ENCODE measurements around the gene IFNG-AS1. TPM values are rescaled to one million over a fixed set of nuclear protein-coding genes. Genes with fewer than 3 reads are reported as not detected.

The IFNG-AS1 gene
- total RNA-seq, 4 donors from 2014 or later: 0.57 TPM; not detected in 3

- Histone ChIP-seq H3K27ac (no peak overlapping the region), H3K4me3 (no peak overlapping the region), H3K4me1 (no peaks in the 10 kb centered on the region), H3K36me3 (no peaks in the 10 kb centered on the region), H3K9me3 (no peaks in the 10 kb centered on the region), H3K27me3 (no peaks in the 10 kb centered on the region)
- no peak for DNase-seq
- intact Hi-C loops (cut with DNase I): no loop called here
- TF ChIP-seq POLR2A (IDR thresholded peaks at IDR 0.05): no peak
- no peak for TF ChIP-seq CTCF (IDR thresholded peaks at IDR 0.05)
These were observed 29.1 kb downstream of the IFNG-AS1 start for GRCh38 chr12:68018315-68018714.

- no peaks in the 10 kb centered on the region for H3K4me1 ChIP-seq
These were observed 30.8 kb downstream of the IFNG-AS1 start for GRCh38 chr12:68020049-68020448.

GRCh38 chr12:68020699-68021098 lies 31.5 kb downstream of the IFNG-AS1 start:
- H3K4me3 ChIP-seq: no peak overlapping the region
- DNase-seq: no peak
- WGBS, 2 donors: 60 to 75% methylated on average over 5 of the region's 5 CpGs
- H3K9me3 ChIP-seq: no peaks in the 10 kb centered on the region
- no peak for TF ChIP-seq CTCF (IDR thresholded peaks at IDR 0.05)
- no peak for TF ChIP-seq POLR2A (IDR thresholded peaks at IDR 0.05)
- no peaks in the 10 kb centered on the region for H3K27me3 ChIP-seq
- no peaks in the 10 kb centered on the region for H3K4me1 ChIP-seq
- H3K36me3 ChIP-seq: no peaks in the 10 kb centered on the region
- intact Hi-C loops (cut with DNase I): no loop called here
- no peak overlapping the region for H3K27ac ChIP-seq

More at GRCh38 chr12:68020049-68020448, 30.8 kb downstream of the IFNG-AS1 start:
- no peak overlapping the region for H3K4me3 ChIP-seq
- no peaks in the 10 kb centered on the region for H3K27me3 ChIP-seq
- intact Hi-C loops (cut with DNase I): no loop called here
- WGBS, 2 donors: 80 to 84% methylated on average over 6 of the region's 6 CpGs
- no peaks in the 10 kb centered on the region for H3K9me3 ChIP-seq
- H3K27ac ChIP-seq: no peak overlapping the region
- TF ChIP-seq POLR2A (IDR thresholded peaks at IDR 0.05) (no peak), CTCF (IDR thresholded peaks at IDR 0.05) (no peak)
- H3K36me3 ChIP-seq: no peaks in the 10 kb centered on the region
- DNase-seq: no peak

GRCh38 chr12:68028647-68029046 lies 39.4 kb downstream of the IFNG-AS1 start:
- Histone ChIP-seq H3K4me3 (no peak overlapping the region), H3K27ac (no peak overlapping the region), H3K36me3 (no peaks in the 10 kb centered on the region), H3K4me1 (no peaks in the 10 kb centered on the region), H3K9me3 (no peaks in the 10 kb centered on the region), H3K27me3 (no peaks in the 10 kb centered on the region)
- intact Hi-C loops (cut with DNase I): no loop called here
- DNase-seq: no peak
- 78% methylated on average over 7 of the region's 7 CpGs for WGBS, 2 donors
- no peak for TF ChIP-seq POLR2A (IDR thresholded peaks at IDR 0.05)
- no peak for TF ChIP-seq CTCF (IDR thresholded peaks at IDR 0.05)

GRCh38 chr12:68030248-68030647 lies 41.0 kb downstream of the IFNG-AS1 start:
- H3K4me3 ChIP-seq: no peak overlapping the region
- 52 to 58% methylated on average over 1 of the region's 1 CpG for WGBS, 2 donors
- intact Hi-C loops (cut with DNase I): no loop called here

More at GRCh38 chr12:68030248-68030647, 41.0 kb downstream of the IFNG-AS1 start:
- no peaks in the 10 kb centered on the region for H3K4me1 ChIP-seq
- no peaks in the 10 kb centered on the region for H3K9me3 ChIP-seq
- no peak overlapping the region for H3K27ac ChIP-seq
- peaks cover 0 to 5% (median 0%) of the 10 kb centered on the region in 4 donors for H3K27me3 ChIP-seq
- TF ChIP-seq POLR2A (IDR thresholded peaks at IDR 0.05) (no peak), CTCF (IDR thresholded peaks at IDR 0.05) (no peak)
- no peak for DNase-seq
- H3K36me3 ChIP-seq: no peaks in the 10 kb centered on the region
